ENCODE data around the gene TRAF5. TPM values are rescaled to one million over a fixed set of nuclear protein-coding genes. Genes with fewer than 3 reads are reported as not detected.

The TRAF5 gene, protein sequence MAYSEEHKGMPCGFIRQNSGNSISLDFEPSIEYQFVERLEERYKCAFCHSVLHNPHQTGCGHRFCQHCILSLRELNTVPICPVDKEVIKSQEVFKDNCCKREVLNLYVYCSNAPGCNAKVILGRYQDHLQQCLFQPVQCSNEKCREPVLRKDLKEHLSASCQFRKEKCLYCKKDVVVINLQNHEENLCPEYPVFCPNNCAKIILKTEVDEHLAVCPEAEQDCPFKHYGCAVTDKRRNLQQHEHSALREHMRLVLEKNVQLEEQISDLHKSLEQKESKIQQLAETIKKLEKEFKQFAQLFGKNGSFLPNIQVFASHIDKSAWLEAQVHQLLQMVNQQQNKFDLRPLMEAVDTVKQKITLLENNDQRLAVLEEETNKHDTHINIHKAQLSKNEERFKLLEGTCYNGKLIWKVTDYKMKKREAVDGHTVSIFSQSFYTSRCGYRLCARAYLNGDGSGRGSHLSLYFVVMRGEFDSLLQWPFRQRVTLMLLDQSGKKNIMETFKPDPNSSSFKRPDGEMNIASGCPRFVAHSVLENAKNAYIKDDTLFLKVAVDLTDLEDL
- 26.5 TPM for total RNA-seq

DNA sequence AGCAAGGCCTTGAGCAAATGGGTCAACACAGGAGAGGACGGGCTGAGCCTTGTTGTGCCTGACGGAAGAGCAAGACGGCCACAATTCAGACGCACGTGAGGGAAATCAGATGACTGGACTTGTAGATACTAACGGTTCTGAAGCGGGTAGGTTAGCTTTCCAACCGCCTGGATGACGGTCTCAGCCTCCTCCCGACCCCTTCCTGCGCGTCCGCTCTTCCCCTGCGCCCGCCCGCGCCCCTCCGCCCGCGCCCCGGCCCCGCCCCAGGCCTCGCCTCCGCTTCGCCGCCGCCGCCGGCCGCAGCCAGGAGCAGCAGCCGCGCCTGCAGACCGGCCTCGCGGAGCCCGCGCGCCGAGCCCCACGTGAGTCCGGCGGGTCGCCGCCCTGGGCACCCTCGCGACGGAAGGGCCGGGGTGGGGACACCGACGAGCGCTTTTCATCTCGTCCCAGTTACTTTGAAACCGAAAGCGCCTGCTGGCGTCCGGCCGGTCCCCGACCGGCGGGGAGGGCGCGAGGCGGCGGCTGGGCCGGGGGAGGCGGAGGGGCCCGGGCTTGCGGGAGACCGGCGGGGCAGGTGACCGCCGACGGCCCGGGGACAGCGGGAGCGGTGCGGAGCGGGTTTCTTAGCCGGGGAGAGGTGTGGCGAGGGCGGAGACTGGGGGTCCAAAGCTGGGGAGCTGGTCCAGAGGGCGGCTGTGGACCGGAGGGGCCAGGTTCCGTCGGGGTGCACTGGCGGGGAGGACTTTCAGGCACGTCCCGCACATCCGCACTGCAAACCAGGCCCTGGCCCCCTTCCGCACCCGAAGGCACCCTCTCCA, at the start of gene TRAF5:
Gene TRAF5 (plus strand): TSS at position 306 of the 818 bp plus-strand sequence. CDS start 26,407 bp downstream, outside the sequence.

Other genes with a start within 250 kb of the TRAF5 start
- 2.4 TPM for gene KCNH1, start 192.7 kb upstream of the TRAF5 start, total RNA-seq
- gene RCOR3, start 67.5 kb upstream of the TRAF5 start, total RNA-seq: 102 TPM
- gene RD3, start 165.3 kb downstream of the TRAF5 start, total RNA-seq: 39.3 TPM